Immature natural killer cell (primary cell): ENCODE results near the gene AP1S1. TPM values are rescaled to one million over a fixed set of nuclear protein-coding genes. Genes with fewer than 3 reads are reported as not detected.

Experiments used
- DNase-seq, 3 donors: peaks; one replicate each; pipeline ENCODE4 v3.0.0; 2022; ENCODE audit warnings: mixed read lengths in 1 of 3
- H3K27ac Mint-ChIP-seq, 6 donors: one replicate each; pipeline ENCODE4 v1.8.0; 2020; ENCODE audit warnings: mixed read lengths in 6 of 6, mild to moderate bottlenecking in 5 of 6, inconsistent platforms in 4 of 6, moderate library complexity in 3 of 6
- H3K27me3 Mint-ChIP-seq, 3 donors: one replicate each; pipeline ENCODE4 v1.8.0; 2020 to 2021; ENCODE audit warnings: low read depth in 3 of 3, mild to moderate bottlenecking in 3 of 3, mixed read lengths in 3 of 3, moderate library complexity in 3 of 3, inconsistent platforms in 1 of 3
- H3K36me3 Mint-ChIP-seq, 3 donors: one replicate each; pipeline ENCODE4 v1.8.0; 2020; ENCODE audit warnings: mixed read lengths in 3 of 3, inconsistent platforms in 2 of 3, mild to moderate bottlenecking in 2 of 3
- H3K4me1 Mint-ChIP-seq, 2 donors: one replicate each; pipeline ENCODE4 v1.8.0; 2020; ENCODE audit warnings: inconsistent platforms in 2 of 2, mild to moderate bottlenecking in 2 of 2, mixed read lengths in 2 of 2, moderate library complexity in 1 of 2
- H3K4me3 Mint-ChIP-seq, 5 donors: one replicate each; pipeline ENCODE4 v1.8.0; 2020; ENCODE audit warnings: mild to moderate bottlenecking in 5 of 5, mixed read lengths in 5 of 5, inconsistent platforms in 3 of 5, moderate library complexity in 3 of 5
- H3K9me3 Mint-ChIP-seq, 6 donors: one replicate each; pipeline ENCODE4 v1.8.0; 2020; ENCODE audit warnings: mild to moderate bottlenecking in 6 of 6, mixed read lengths in 6 of 6, inconsistent platforms in 4 of 6, moderate library complexity in 3 of 6
- polyA plus RNA-seq, 3 donors: library from polyadenylated mRNA; unstranded; fragments of 300-500 nt; fragmentation: Illumina TruSeq; gene quantifications; one replicate each; pipeline ENCODE4 v1.2.3, GENCODE V29; 2021

Gene AP1S1
- polyA plus RNA-seq, 3 donors from 2014 or later: 3.3 to 6.0 (median 3.6) TPM

DNA sequence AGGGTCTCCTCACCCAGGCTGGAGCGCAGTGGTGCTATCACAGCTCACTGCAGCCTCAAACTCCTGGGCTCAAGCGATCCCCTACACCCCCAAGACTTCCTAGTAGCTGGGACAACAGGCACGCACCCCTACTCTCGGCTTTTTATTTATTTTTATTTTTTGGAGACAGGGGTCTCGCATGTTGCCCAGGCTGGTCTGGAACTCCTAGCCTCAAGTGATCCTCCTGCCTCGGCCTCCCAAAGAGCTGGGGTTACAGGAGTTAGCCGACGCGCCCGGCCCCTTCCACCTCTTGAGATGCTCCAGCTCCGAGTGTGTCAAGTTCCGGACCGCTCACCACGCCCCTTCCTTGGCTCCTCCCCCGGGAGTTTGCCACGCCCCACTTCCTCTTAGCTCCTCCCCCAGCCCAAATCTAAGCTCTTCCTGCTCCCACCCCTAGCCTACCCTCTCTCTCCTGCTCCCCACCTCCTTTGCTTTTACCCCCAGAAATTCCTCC is 19.5 kb downstream of the AP1S1 start:
- H3K4me3 Mint-ChIP-seq: peak overlapping the region; percentile 44 to 76 (median 54)
- no peaks in the 10 kb centered on the region for H3K36me3 Mint-ChIP-seq
- H3K27ac Mint-ChIP-seq: no peak overlapping the region
- H3K4me1 Mint-ChIP-seq: peaks cover 23 to 29% of the 10 kb centered on the region in 2 donors
- peaks cover 0 to 7% (median 0%) of the 10 kb centered on the region in 6 donors for H3K9me3 Mint-ChIP-seq
- DNase-seq: peak; percentile 60 to 64 (median 61)
- peaks cover 51 to 67% (median 56%) of the 10 kb centered on the region in 3 donors for H3K27me3 Mint-ChIP-seq

DNA sequence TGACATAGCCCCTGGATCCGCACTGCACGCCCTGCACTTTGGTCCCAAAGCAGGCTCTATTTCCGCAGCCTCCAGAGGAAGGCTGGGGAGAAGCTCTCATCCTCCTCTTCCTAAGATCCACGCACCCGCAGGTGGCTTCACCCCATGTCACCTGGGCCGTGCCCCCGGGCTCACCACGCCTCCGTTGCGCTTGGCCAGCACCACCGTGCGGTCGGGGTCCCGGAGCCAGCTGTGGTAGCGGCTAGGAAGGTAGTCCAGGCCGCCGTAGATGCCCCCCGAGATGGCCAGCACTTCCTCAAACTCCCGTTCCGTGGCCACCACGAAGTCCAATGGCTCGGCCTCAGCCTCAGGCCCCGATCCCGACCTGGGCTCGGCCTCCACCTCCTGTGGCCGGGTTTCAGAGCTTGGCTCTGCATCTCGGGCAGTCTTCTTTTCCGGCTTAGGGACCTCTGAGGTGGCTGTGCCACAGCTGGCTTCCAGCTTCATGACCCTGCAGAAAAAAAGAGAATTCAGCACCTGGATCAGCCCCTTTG is 20.1 kb downstream of the AP1S1 start:
- Mint-ChIP-seq H3K4me3 (peak overlapping the region; percentile 44 to 76 (median 54)), H3K36me3 (no peaks in the 10 kb centered on the region), H3K27ac (no peak overlapping the region), H3K4me1 (peaks cover 20 to 28% of the 10 kb centered on the region in 2 donors), H3K27me3 (peaks cover 48 to 68% (median 53%) of the 10 kb centered on the region in 3 donors), H3K9me3 (peaks cover 0 to 6% (median 0%) of the 10 kb centered on the region in 6 donors)
- no peak for DNase-seq

- H3K27me3 Mint-ChIP-seq: peaks cover 41 to 63% (median 42%) of the 10 kb centered on the region in 3 donors
- H3K27ac Mint-ChIP-seq: no peak overlapping the region
- no peak overlapping the region for H3K4me3 Mint-ChIP-seq
- no peaks in the 10 kb centered on the region for H3K36me3 Mint-ChIP-seq
- peaks cover 10 to 21% of the 10 kb centered on the region in 2 donors for H3K4me1 Mint-ChIP-seq
- DNase-seq: no peak
- H3K9me3 Mint-ChIP-seq: peaks cover 0 to 5% (median 0%) of the 10 kb centered on the region in 6 donors
Observed at GRCh38 chr7:101175664-101176063, 21.4 kb downstream of the AP1S1 start.

GRCh38 chr7:101177644-101178043 is 23.4 kb downstream of the AP1S1 start:
- Mint-ChIP-seq H3K4me3 (no peak overlapping the region), H3K4me1 (peaks cover 7 to 15% of the 10 kb centered on the region in 2 donors), H3K27ac (no peak overlapping the region)

GRCh38 chr7:101179117-101179516 is 24.8 kb downstream of the AP1S1 start:
- no peaks in the 10 kb centered on the region for H3K36me3 Mint-ChIP-seq
- H3K27ac Mint-ChIP-seq: no peak overlapping the region
- H3K4me3 Mint-ChIP-seq: no peak overlapping the region
- peaks cover 0 to 2% (median 0%) of the 10 kb centered on the region in 6 donors for H3K9me3 Mint-ChIP-seq
- peaks cover 20 to 54% (median 24%) of the 10 kb centered on the region in 3 donors for H3K27me3 Mint-ChIP-seq
- peaks cover 3 to 7% of the 10 kb centered on the region in 2 donors for H3K4me1 Mint-ChIP-seq
- no peak for DNase-seq

More at GRCh38 chr7:101177644-101178043, 23.4 kb downstream of the AP1S1 start:
- no peak for DNase-seq
- Mint-ChIP-seq H3K9me3 (peaks cover 0 to 2% (median 0%) of the 10 kb centered on the region in 6 donors), H3K27me3 (peaks cover 29 to 60% (median 36%) of the 10 kb centered on the region in 3 donors), H3K36me3 (no peaks in the 10 kb centered on the region)

DNA sequence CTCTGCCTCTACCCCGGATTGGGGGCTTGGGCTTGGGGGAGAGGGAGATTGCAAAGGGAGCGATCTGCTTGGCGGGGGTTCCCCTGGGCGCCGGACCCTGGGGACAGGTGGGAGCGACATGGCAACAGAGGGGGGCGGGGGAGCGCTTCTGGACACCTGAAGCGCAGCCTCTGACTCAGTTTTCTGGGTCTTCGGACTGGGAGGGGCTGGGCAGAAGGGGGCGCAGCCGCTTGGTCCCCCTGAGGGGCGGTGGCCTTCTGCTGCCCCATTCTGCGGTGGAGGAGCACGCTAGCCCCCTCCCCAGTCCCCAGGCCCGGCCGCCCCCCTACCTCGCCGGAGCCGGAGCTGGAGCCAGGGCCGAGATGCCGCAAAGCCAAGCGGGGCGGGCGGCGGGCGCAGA is 25.4 kb downstream of the AP1S1 start:
- peaks cover 15 to 52% (median 18%) of the 10 kb centered on the region in 3 donors for H3K27me3 Mint-ChIP-seq
- peaks cover 0 to 2% of the 10 kb centered on the region in 2 donors for H3K4me1 Mint-ChIP-seq
- no peaks in the 10 kb centered on the region for H3K36me3 Mint-ChIP-seq
- DNase-seq: no peak
- no peak overlapping the region for H3K27ac Mint-ChIP-seq
- H3K9me3 Mint-ChIP-seq: peaks cover 0 to 3% (median 0%) of the 10 kb centered on the region in 6 donors
- H3K4me3 Mint-ChIP-seq: no peak overlapping the region

DNA sequence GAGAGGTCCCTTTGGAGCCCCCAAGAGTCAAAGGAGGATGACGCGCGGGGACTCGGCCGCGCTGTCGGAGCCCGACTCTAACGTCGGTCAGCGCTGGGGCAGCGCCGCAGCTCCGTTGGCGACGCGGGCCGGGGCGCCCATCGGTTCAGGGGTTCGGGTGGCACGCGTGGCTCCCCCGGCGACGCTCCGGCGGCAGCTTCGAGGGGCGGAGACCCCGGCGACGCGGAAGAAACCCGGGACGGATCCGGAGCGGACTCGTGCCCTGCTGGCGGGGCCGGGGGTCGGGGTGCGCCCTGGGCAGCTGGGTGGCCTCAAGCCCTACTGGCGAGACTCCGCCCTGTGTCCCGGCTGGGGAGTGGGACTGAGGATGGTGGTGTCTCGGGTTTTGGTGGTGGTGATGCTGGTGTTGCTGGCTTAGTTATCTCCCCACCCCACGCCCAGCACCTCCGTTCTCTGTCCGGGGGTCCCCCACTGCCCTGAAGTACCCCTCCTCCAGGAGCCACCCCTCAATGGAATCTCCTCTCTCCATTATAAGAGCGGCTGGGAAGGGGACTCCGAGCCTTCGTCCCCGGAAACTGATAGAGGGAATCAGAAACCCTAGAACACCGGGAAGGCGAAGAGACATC is 26.0 kb downstream of the AP1S1 start, which contains the start of gene NAT16:
Gene NAT16 (minus strand): TSS at position 164 of the 626 bp plus-strand sequence. CDS start 5,486 bp downstream, outside the sequence.
- peak within 1 kb of the TSS in 1 of 5 donors; percentile 44 for H3K4me3 Mint-ChIP-seq
- no peak within 1 kb of the TSS for H3K27ac Mint-ChIP-seq
- peaks cover 14 to 49% (median 15%) of the 10 kb centered on the region in 3 donors for H3K27me3 Mint-ChIP-seq
- peaks cover 0 to 2% of the 10 kb centered on the region in 2 donors for H3K4me1 Mint-ChIP-seq
- no peak for DNase-seq
- peaks cover 0 to 4% (median 0%) of the 10 kb centered on the region in 6 donors for H3K9me3 Mint-ChIP-seq
- H3K36me3 Mint-ChIP-seq: no peaks in the 10 kb centered on the region

GRCh38 chr7:101185258-101185839 is 31.1 kb downstream of the AP1S1 start:
- Mint-ChIP-seq H3K27ac (no peak overlapping the region), H3K9me3 (peaks cover 0 to 5% (median 0%) of the 10 kb centered on the region in 6 donors), H3K4me1 (no peaks in the 10 kb centered on the region), H3K4me3 (no peak overlapping the region), H3K27me3 (peaks cover 1 to 20% (median 11%) of the 10 kb centered on the region in 3 donors), H3K36me3 (no peaks in the 10 kb centered on the region)
- DNase-seq: no peak

DNA sequence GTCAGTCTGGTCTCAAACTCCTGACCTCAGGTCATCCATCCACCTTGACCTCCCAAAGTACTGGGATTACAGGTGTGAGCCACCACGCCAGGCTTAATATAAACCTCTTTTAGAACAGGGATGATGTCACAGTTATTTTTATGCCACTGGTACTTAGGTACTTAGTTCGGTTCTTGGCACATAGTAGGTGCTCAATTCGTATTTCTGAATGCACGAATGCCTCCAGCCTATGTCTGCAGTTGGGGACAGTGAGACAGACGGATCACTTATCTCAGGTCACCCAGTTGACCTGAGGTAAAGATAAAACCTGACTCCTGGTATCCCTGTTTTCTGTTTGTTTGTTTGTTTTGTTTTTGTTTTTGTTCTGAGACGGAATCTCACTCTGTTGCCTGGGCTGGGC is 31.9 kb downstream of the AP1S1 start:
- Mint-ChIP-seq H3K4me3 (no peak overlapping the region), H3K9me3 (peaks cover 0 to 3% (median 0%) of the 10 kb centered on the region in 6 donors), H3K4me1 (no peaks in the 10 kb centered on the region), H3K27ac (no peak overlapping the region), H3K36me3 (no peaks in the 10 kb centered on the region), H3K27me3 (peaks cover 1 to 12% (median 4%) of the 10 kb centered on the region in 3 donors)
- DNase-seq: no peak

DNA sequence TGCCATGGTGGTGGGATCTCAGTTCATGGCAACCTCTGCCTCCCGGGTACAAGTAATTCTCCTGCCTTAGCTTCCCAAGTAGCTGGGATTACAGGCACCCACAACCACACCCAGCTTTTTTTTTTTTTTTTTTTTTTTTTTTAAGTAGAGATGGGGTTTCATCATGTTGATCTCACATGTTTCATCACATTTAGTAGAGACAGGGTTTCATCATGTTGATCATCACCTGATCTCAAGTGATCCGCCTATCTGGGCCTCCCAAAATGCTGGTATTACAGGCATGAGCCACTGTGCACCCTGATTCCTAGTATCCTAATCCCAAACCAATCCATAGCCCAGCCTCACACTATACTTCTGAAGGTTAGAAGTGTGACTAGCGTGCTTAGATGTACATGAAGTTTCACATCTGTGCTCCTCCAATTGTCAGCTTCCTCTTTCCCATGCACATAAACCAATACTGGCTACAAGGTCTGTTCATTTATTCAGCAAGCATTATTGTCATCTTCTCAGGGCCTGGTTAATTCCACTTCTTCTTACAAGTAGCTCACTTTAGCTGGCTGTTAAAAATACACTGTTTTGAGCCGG is 32.7 kb downstream of the AP1S1 start:
- peaks cover 1 to 11% (median 4%) of the 10 kb centered on the region in 3 donors for H3K27me3 Mint-ChIP-seq
- no peaks in the 10 kb centered on the region for H3K4me1 Mint-ChIP-seq
- DNase-seq: no peak
- no peak overlapping the region for H3K4me3 Mint-ChIP-seq
- no peak overlapping the region for H3K27ac Mint-ChIP-seq
- H3K36me3 Mint-ChIP-seq: no peaks in the 10 kb centered on the region
- H3K9me3 Mint-ChIP-seq: peaks cover 0 to 3% (median 0%) of the 10 kb centered on the region in 6 donors

- Mint-ChIP-seq H3K27ac (no peak overlapping the region), H3K27me3 (peaks cover 0 to 8% (median 4%) of the 10 kb centered on the region in 3 donors), H3K36me3 (no peaks in the 10 kb centered on the region), H3K4me1 (peaks cover 0 to 2% of the 10 kb centered on the region in 2 donors), H3K9me3 (peaks cover 0 to 3% (median 0%) of the 10 kb centered on the region in 6 donors), H3K4me3 (no peak overlapping the region)
- DNase-seq: no peak
Observed at GRCh38 chr7:101189109-101189508, 34.8 kb downstream of the AP1S1 start.

DNA sequence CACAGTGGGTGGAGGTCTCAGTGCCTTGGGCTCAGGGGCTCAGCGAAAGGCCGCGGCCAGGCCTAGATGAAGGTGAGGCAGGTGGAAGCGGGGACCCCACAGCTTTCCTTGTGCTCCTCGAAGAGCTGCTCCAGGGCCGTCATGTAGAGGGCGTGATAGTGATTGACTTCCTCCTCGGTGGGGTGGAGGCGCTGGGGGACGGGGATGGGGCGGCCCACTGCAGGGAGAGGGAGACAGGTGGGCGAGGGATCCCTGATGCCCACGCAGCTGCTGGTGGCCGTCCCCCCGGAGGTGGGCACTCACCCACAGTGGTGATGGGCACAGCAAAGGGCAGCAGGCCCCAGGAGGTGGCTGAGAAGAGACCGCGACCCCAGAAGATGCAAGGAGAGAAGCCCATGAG is 41.6 kb downstream of the AP1S1 start:
- H3K4me1 Mint-ChIP-seq: peaks cover 0 to 2% of the 10 kb centered on the region in 2 donors
- no peak overlapping the region for H3K27ac Mint-ChIP-seq
- DNase-seq: no peak
- H3K9me3 Mint-ChIP-seq: no peaks in the 10 kb centered on the region
- peaks cover 4 to 15% (median 4%) of the 10 kb centered on the region in 3 donors for H3K27me3 Mint-ChIP-seq
- no peaks in the 10 kb centered on the region for H3K36me3 Mint-ChIP-seq
- H3K4me3 Mint-ChIP-seq: no peak overlapping the region

GRCh38 chr7:101197991-101198390 is 43.7 kb downstream of the AP1S1 start:
- Mint-ChIP-seq H3K36me3 (no peaks in the 10 kb centered on the region), H3K9me3 (no peaks in the 10 kb centered on the region), H3K4me3 (no peak overlapping the region), H3K4me1 (no peaks in the 10 kb centered on the region), H3K27ac (no peak overlapping the region), H3K27me3 (peaks cover 2 to 17% (median 8%) of the 10 kb centered on the region in 3 donors)
- DNase-seq: no peak
